Activated CD4-positive, alpha-beta T cell treated with anti-CD3 and anti-CD28 coated beads, Interleukin-2, amount 50 U/mL, for 48 hours (primary cell): Measurements from ENCODE around the gene SYAP1.
A peak's percentile ranks its signal among the peaks of the same experiment; 100 is the strongest.
"Not testable (repeated sequence)": the region's sequence is repeated elsewhere in the genome, so short reads cannot be mapped to it uniquely, and the experiment has no call there.

Source experiments
- DNase-seq, 2 experiments: peaks; one replicate each; pipeline ENCODE4 v3.0.0-alpha.2; 2020

The SYAP1 gene, protein sequence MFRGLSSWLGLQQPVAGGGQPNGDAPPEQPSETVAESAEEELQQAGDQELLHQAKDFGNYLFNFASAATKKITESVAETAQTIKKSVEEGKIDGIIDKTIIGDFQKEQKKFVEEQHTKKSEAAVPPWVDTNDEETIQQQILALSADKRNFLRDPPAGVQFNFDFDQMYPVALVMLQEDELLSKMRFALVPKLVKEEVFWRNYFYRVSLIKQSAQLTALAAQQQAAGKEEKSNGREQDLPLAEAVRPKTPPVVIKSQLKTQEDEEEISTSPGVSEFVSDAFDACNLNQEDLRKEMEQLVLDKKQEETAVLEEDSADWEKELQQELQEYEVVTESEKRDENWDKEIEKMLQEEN

DNA sequence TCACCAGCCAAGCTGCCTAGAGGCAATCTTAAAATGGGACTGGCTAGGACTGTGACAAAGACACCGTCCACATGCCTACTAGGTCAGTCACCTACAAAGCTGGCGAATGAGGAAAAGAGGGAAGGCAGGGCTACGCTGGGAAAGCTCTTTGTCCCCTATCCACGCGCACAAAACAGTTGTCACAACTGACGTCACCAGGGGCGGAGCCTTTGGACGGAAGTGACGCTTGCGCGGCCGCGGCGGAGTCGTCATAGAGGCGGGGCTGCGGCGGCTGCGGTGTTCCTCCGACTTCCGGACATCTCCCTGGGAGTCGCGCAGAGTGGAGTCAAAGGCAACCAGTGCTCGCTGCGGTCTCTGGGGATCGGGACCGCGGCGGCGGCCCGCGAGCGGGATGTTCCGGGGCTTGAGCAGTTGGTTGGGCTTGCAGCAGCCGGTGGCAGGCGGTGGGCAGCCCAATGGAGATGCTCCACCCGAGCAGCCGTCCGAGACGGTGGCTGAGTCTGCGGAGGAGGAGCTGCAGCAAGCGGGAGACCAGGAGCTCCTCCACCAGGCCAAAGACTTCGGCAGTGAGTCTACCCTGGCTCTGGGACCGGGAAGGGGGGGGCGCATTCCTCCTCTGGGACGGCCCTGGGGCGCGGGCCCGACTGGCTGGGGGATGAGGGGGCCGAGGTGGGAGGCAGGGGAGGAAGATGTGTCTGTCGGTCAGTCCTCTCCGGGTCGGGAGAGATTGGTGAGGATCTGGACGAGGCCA is at the start of gene SYAP1:
Gene SYAP1 (plus strand): TSS at position 279 of the 751 bp plus-strand sequence. CDS start 113 bp downstream, at position 392.
- DNase-seq, result peak; percentile 91 to 92

DNA sequence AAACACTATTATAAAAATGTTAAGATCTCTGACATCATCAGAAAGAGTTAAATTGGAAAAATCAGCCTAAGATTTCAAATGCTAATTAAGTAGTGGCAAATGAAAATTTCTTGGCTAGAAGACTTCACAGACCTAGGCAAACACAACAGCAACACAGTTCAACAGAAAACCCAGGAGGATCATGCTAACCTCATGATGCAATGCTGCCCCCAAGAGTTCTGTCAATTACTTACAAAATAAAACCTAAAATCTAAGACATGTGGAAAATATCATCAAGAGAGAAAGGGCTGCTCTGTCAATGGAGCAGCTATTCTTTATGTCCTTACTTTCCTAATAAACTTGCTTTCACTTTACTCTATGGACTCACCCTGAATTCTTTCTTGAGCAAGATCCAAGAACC is 48.4 kb upstream of the SYAP1 start:
- peak in 1 of 2 experiments; percentile 6 for DNase-seq

DNA sequence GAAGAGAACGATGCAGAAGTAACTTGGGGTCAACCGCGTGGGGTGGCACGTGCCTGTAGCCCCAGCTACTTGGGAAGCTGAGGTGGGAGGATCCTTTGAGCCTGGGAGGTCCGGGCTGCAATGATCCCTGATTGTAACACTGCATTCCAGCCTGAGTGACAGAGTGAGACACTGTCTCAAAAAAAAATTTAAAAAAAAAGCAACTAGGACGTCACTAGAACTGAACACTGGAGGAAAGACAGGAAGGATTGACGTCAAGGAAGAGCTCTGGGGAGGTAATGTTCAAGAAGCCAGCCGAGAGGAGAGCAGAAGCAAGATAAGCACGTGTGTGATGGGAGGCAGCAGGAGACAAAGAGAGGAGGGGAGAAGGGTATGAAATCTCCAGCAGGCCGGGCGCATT is 40.7 kb upstream of the SYAP1 start:
- no peak for DNase-seq

DNA sequence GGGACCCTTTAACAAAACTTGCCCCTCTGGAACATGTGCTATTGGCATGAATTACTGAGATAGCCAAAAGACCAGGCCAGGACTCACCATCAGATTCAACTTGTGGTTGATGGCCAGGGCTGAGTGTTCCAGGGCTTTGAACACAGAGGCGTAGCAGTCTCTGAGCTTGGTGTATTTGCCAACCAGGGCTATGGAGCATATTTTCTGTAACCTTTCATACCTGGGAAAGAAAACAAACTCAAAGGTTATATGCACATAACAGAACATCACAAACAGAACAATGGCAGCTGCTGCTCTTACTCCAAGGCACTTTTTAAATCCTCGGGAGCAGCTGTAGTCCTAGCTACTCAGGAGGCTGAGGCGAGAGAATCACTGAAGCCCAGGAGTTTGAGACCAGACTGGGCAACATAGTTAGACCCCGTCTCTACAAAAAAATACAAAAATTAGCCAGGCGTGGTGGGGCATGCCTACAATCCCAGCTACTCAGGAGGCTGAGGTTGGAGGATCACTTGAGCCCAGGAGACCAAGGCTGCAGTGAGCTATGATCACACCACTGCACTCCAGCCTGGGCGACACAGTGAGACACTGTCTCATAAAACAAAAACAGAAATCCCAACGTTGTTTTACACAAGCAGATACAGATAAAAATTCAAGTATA is 36.3 kb upstream of the SYAP1 start:
- no peak for DNase-seq

DNA sequence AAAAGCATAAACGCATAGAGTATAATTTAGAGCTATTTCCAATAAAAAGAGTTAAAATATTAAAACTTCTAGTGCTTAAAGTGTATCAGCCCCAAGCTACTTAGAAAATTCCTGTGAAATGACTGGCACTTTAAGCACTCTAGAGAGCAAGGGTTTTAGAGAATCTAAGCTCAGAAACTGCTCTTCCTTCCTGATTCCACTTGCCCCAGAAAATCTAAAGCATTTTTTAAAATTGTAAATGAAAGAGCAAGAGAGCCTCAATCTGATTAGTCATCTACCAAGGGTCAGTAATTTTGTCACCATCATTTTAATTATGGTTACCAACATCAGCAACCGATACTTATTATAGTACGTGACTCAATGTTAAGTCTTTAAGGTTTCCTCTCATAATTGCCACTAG is 31.9 kb upstream of the SYAP1 start:
- no peak for DNase-seq

DNA sequence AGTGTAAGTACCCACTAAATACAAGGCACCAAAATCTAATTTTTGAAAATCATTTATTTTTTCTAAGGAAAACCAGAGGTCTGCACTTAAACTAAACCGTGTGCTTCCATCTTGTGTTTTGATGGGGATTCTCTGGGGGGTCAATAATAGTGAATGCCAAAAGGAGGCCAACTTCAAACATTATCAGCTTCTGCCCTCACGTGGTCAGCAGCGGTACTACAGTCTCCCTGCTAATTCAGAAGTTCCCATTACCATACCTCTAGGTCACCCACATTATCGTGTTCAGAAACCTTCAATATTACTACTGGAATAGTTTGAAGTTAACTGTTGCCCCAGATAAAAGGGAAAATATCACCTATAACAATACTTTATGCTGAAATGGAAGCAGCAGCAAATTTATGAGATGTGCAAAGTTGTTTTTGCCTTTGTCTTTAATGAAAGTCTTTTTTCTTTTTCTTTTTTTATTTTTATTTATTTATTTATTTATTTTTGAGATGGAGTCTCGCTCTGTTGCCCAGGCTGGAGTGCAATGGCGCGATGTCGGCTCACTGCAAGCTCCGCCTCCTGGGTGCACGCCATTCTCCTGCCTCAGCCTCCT is 24.2 kb upstream of the SYAP1 start:
- DNase-seq, result peak; percentile 69 to 74

DNA sequence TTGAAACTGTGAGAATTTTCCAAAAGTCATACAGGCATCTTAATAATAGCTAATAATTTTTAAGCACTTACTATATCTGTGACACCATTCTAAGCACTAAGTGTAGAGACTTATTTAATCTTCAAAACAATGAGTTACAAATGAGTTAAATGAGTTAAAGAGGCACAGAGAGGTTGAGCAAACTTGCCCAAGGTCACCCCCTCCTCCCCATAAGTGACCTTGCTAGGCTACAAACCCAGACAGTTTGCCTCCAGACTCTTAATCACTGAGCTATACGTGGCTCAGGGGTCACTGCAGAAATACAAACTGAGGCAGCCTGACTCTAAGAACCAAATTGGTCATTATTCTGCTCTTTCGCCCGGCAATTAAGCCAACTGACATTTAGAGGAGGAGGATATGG is 22.5 kb upstream of the SYAP1 start:
- DNase-seq, result no peak

DNA sequence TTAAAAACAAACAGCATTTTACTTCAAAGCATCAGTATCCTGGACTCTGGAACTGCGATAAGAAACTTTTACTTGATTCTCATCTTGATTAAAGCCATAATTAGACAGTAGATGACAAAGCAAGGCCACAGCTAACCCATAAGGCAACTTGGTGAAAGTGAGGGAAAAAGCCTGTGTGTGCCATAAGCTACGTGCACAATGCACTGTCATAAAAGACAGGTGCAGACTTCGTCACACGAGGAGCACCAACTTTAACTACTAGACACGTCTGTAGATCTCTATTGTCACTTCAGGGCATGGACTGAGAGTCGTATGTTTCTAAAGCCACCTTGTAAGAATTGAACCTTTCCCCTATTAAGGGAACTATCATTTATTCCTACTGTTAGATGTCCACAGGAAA is 20.0 kb upstream of the SYAP1 start:
- no peak for DNase-seq

DNA sequence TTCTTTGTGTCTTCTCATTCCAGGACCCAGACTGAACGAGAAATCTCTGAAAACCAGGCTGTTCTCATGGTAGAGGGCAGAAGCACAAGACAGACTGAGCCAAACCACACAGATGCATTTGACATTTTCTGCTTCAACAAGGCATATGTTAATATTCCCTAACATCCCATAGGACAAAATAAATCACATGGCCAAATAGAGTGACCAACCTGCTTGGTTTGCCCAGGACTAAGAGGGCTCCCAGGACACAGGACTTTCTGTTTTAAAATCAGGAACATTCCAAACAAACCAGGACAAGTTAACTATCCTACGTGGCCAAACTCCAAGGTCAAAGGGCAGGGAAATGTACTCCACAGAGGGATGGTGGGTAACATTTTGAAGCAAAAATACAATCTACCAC is 18.7 kb upstream of the SYAP1 start:
- DNase-seq, result no peak

DNA sequence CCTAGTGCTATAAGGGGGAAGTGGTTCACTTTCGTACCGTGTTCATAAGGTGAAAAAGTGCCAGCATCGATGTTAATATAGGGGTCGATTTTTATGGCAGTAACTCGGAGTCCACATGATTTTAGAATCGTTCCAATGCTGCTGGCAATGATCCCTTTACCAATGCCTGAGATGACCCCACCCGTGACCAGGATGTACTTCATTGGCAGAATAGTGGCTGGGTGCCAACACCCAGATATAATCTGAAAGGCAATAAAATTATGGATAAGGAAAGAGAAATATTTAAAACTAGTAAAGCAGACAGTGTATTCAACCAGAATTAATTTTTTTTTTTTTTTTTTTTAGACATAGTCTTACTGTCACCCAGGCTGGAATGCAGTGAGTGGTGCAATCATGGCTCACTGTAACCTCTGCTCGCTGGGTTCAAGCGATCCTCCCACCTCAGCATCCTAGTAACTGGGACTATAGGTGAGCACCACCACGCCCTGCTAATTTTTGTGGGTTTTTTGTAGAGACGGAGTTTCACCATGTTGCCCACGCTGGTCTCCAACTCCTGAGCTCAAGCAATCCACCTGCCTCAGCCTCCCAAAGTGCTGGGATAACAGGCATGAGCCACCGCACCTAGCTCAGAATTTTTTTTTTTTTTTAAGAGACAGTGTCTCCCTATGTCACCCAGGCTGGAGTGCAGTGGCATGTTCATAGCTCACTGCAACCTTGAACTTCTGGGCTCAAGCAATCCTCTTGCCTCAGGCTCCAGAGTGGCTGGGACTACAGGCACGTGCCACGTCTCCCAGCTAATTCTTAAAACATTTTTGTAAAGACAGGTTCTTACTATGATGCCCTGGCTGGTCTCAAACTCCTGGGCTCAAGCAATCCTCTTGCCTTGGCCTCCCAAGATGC is 16.5 kb upstream of the SYAP1 start:
- no peak for DNase-seq

DNA sequence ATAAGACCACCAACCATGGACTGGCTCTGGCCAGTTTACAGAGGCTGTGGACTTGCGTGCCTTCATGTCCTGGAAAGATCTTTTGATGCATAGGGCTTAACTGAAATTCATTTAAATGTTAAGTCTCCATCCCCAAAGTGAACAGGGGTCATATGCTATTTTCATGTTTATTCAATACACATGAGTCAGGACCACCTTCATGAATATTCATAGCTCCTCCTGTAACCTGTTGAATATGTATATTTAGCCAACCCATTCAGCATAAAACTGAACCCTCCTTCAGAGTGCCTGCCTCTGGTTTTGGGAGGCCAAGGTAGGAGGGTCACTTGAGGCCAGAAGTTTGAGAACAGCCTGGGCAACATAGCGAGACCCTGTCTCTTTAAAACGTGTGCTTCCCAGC is 14.0 kb upstream of the SYAP1 start:
- no peak for DNase-seq

DNA sequence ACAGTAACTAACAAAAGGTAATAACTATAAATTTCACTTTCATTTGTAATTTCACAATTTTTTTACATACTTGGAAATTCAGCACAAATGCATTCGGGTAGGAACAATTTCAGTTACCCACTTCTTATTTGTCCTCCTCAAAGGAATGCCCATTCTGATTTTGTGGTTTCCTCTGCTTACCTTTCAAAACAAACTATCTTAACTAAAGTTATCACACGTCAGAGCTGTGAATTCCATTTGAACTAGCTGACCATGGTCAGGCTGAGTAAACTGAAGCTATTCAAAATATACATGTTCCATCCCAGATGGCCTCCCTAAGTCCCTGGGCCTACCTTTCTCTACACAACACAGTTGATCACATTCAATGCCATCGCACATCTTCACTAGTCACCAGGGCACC is 11.4 kb upstream of the SYAP1 start:
- no peak for DNase-seq

DNA sequence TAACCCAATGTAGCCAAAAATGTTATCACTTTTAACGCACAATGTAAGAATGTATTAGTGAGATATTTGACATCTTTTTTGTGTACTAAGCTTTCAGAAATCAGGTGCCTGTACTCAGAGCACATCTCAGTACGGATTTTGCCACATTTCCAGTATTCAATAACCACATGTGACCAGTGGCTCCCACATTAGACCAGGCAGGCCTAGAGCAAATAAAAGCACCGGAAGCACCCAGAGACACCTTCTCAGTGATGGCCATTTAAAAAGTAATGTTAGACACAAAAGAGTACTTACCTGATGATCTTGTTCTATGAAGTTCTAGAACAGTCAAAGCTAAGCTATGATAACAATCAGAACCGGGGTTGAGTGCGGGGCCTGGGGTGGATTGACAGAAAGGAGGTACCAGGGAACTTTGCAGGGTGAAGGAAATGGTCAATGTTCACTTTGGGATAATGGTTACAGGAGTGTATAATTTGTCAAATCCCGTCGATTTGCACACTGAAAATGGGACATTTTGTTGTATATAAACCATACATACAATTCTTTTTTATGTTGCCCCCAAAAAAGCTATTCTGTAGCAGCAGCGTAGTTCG is 8.1 kb upstream of the SYAP1 start:
- no peak for DNase-seq

DNA sequence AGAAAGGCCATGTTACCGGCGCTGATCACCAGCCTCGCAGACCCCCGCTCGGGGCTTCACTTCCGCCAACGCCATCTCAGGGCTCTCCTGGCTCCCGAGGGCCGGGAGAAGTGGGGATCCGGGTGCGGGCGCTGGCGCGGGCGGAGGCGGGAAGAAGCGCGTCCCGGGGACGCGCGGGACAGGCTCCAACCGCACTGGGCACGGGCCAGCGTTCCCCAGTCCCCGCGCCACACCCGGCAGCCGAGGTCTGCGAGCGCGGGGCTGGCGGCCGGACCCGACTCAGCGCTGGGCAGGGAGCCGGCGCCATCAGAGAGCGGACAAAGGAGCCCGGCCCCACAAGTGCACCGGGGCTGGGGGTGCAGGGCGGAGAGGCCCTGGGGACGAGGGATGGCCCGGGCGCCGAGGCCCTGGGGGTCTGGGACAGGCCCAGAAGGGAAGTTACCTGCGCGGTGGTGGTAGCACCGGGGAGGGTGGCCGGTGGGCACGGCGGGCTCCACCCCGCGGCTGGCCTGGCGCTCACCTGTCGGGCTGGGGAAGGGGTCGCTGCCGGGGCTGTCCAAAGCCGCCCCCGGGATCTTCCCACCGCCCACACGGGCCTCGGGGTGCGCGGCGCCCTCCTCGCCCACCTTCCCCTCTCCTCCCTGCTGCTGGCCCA is 7.4 kb upstream of the SYAP1 start:
- peak; percentile 6 to 17 for DNase-seq

DNA sequence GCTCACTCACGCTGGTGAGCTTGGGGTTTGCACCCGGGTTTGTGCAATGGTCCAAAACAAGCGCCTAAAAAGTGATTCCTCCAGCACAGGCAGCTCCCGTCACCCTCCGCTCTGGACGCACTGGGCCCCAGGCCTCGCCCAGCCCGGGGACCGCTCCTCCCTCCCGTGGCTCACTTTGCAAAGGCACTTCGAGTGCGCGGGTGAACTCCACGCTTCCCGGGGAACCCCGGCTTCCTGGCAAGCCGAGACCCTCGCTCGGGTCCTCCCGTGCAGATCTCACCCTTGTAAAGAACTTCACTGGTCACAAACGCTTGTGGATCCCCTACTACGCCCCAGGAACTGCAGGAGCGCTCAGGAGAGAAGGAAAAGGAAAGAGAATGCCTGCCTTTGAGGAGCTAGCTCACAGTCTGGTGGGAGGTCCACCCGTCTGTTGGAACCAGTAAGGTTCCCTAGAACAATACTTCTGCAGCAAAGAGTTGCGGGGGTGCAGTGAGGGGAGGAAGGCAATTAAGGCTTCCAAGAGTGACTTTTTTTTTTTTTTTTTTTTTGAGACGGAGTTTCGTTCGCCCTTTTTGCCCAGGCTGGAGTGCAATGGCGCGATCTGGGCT is 6.8 kb upstream of the SYAP1 start, which contains the start of gene CTPS2:
Gene CTPS2 (minus strand): TSS at position 122 of the 608 bp plus-strand sequence. CDS start 9,767 bp downstream, outside the sequence.
- peak; percentile 52 to 65 for DNase-seq

DNA sequence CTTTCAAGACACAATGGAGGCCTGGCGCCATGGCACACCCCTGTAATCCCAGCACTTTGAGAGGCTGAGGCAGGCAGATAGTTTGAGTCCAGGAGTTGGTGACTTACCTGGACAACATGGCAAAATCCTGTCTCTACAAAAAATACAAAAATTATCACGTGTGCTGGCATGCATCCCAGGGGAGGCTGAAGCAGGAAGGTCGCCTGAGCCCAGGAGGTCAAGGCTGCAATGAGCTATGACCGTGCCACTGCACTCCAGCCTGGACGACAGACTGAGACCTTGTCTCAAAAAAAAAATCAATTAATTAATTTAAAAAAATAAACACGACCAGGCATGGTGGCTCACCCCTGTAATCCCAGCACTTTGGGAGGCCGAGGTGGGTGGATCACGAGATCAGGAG is 4.9 kb upstream of the SYAP1 start:
- no peak for DNase-seq

DNA sequence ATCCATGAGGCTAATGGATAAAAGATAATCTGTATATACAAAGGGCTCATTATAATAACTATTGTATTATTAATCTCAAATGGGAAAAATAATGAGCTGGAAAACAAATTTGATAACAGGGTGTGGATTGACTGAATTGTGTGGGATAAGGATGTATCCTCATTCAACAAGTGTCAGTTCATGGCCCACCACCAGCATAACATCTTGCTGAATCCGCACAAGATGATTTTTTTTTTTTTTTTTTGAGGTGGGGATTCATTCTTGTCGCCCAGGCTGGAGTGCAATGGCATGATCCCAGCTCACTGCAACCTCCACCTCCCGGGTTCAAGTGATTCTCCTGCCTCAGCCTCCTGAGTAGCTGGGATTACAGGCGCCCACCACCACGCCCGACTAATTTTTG is 3.8 kb upstream of the SYAP1 start:
- DNase-seq, result not testable (repeated sequence)

DNA sequence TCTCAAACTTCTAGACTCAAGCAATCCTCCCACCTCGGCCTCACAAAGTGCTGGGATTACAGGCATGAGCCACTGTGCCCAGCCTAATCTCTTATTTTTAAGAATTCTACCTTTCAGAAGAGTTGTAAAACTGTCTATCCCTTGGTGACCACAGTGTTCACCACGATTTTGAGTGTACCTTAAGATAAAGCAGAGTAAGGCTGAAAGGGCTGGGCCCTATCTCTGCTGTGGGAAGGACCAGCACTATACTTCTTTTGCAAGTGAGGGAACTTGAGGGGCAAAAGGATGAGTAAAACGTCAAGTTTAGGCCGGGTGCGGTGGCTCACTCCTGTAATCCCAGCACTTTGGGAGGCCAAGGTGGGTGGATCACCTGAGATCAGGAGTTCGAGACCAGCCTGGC is 3.0 kb upstream of the SYAP1 start:
- not testable (repeated sequence) for DNase-seq

DNA sequence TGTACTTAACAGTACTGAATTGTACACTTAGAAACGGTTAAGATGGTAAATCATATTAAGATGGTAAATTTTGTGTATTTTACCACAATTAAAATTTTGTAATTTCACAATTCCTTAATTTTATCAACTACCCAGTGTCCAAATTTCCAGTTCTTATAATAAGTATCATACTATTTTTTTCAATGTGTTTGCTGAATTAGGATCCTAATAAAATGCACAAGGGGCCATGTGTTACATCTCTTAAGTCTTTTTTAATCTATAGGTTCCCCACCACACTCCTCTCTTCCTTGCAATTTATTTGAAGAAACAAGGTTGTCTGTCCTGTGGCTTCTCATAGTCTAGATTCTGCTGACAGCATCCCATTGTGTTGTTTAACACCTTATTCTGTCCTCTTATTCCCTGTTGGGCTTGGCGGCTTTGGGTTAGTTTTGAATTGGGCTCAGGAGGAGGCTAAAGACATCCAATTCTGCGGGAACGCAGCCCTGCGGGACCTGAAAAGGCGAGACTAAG is 533 bp upstream of the SYAP1 start:
- DNase-seq, result no peak

DNA sequence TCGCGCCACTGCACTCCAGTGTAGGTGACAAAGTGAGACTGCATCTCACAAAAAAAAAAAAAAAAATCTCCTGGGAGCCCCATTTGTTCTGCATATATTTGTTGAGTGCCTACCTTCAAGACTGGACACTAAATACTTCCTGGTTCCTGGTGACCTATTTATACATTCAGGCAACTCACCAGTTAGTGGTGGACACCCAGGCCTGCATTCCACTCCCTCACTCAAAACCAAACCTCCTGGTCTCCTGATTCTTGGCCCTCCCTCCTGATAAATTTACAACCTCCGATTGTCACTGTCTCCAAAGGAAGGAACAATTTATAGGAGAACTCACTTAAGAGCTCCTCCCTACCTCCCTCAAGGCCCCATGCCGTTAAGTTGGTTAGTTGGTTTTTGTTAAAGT is 3.1 kb downstream of the SYAP1 start:
- DNase-seq, result no peak

DNA sequence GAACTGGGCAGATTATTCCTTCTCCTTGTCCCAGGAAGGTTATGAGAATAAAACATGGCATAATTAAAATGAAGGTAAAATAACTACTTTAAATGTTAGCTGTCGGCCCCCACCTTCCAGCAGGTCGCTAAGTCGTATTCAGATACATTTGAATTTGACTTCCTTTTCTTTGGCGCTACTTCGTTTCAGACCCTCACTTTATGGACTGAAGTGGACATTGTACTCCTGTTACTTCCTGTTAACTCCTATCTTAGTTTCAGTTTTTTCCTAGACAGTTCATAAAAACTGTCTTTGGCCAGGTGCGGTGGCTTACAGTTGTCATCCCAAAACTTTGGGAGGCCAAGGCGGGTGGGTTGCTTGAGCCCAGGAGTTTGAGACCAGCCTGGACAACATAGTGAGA is 5.7 kb downstream of the SYAP1 start:
- no peak for DNase-seq
